ENCODE results near the gene DUSP1.
"Not testable (repeated sequence)": the region's sequence is repeated elsewhere in the genome, so short reads cannot be mapped to it uniquely, and the experiment has no call there.

The DUSP1 gene, protein sequence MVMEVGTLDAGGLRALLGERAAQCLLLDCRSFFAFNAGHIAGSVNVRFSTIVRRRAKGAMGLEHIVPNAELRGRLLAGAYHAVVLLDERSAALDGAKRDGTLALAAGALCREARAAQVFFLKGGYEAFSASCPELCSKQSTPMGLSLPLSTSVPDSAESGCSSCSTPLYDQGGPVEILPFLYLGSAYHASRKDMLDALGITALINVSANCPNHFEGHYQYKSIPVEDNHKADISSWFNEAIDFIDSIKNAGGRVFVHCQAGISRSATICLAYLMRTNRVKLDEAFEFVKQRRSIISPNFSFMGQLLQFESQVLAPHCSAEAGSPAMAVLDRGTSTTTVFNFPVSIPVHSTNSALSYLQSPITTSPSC

DNA sequence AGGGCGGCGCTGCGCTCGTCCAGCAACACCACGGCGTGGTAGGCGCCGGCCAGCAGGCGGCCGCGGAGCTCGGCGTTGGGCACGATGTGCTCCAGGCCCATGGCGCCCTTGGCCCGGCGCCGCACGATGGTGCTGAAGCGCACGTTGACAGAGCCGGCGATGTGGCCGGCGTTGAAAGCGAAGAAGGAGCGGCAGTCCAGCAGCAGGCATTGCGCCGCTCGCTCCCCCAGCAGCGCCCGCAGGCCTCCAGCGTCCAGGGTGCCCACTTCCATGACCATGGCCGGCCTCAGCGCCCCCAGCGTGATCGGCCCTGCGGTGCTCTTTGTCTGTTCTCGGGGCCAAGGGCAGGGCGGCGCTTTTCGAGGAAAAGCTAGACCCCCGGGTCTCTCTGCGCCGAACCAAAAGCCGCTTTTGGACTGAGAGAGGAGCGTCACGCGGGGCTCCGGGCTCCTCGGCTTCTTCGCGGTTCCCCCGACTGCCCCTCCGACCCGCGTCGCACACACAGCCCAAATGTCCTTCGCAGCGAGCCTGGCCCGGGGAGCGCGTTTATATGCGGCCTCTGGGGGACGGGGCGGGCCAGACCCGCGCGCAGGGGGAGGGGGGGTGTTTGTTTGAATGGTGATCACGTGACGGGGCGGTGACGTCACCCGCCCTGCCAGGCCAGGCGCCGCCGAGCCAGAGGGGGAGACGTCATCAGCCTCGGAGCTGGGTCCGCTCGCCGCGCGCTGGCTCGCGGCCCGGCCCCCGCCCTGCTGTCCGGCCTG, at the start of gene DUSP1:
Gene DUSP1 (minus strand): TSS at position 521 of the 764 bp plus-strand sequence. CDS start 243 bp downstream, at position 278.
- DNase-seq = peak; percentile 97 to 98

- DNase-seq = peak; percentile 62 to 71
Measured at GRCh38 chr5:172820046-172820767, 49.2 kb upstream of the DUSP1 start.

DNA sequence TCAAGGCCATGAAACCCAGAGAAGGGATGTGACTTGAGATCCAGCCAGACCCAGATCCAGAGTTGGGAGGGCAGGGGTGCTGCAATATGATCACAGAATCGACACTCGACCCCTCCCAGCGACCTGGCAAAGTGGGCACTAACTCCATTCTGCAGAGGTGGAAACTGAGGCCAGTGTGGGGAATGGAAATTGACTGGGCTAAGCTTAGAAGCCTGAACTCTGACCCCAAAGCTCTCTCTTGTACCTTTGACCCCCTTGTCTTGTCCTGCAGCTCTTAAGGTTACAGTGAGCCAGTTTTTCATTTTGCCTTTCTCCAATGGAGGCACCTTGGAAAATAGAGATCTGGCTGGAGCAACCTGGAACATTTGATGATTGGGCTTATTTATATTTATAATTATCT, 48.6 kb upstream of the DUSP1 start:
- DNase-seq = no peak

DNA sequence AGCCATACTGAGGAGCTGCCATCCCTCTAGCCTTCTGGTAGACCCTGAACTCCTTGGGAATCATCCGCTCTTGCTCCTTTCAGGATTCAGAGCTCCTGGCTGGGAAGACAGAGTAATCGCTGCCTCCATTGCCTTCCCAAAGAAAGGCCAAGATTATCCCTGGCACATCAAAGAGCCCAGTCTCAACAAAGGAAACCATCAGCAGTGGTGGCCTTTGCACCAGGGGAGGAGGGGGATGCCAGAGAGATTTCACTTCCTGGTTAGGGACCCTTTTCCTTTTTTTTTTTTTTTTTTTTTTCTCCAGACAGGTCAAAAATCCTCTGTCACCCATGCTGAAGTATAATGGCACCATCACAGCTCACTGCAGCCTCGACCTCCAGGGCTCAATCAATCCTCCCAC, 47.1 kb upstream of the DUSP1 start:
- no peak for DNase-seq

GRCh38 chr5:172817664-172818063, 46.7 kb upstream of the DUSP1 start:
- no peak for DNase-seq

DNA sequence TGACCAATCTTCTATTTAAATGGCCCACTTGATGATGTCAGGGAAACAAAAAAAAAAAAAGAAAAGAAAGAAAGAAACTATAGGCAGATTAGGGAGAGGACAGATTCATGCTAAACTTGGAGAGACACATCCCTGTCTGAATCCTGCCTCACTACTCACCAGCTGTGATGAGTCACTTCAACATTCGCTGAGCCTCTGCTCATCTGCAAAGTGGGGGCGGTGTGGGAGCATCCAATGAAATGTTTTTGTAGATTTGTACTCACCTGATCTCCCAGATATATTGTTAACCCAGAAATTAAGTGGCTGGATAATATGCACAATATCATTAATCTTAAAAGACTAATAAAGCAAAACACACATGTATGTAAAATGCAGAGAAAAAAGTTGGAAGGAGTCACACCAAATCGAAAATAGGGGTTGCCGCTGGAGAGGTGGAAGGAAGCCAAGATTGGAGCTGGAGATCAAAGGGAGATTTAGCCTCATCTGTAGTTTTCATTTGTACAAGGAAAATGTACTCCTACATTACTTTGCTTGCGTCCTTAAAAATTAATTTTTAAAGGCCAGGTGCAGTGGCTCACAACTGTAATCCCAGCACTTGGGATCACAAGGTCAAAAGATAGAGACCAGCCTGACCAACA, 46.0 kb upstream of the DUSP1 start:
- no peak for DNase-seq

- DNase-seq = no peak
Measured at GRCh38 chr5:172815631-172816030, 44.6 kb upstream of the DUSP1 start.

DNA sequence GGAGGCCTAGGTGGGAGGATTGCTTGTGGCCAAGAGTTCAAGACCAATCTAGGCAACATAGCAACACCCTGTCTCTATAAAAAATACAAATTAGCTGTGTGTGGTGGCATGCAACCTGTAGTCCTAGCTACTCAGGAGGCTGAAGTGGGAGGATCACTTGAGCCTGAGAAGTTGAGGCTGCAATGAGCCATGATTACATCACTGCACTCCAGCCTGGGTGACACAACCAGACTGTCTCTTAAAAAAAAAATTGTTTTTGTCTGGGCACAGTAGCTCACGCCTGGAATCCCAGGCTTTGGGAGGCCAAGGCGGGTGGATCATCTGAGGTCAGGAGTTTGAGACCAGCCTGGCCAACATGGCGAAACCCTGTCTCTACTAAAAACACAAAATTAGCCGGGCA, 40.0 kb upstream of the DUSP1 start:
- not testable (repeated sequence) for DNase-seq

GRCh38 chr5:172809774-172810173, 38.8 kb upstream of the DUSP1 start:
- DNase-seq = no peak

DNA sequence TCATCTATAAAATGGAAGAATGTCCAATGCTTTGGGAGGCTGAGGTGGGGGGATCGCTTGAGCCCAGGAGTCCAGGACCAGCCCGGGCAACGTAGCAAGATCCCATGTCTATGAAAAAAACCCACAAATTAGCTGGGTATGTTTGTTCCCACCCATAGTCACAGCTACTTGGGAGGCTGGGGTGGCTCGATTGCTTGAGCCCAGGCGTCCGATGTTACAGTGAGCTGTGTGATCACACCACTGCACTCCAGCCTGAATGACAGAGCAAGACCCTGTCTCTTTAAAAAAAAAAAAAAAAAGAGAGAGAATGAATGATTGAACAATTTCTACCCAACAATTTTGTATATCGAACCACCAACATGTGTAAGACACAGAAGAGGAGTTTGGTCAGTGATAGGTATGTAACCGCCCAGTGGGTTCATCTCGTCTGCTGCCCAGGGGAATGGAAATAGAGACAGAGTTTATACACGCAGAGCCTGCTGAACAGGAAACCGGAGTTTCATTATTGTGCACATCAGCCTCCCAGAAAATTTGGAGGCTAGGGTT, 36.8 kb upstream of the DUSP1 start:
- DNase-seq = no peak

DNA sequence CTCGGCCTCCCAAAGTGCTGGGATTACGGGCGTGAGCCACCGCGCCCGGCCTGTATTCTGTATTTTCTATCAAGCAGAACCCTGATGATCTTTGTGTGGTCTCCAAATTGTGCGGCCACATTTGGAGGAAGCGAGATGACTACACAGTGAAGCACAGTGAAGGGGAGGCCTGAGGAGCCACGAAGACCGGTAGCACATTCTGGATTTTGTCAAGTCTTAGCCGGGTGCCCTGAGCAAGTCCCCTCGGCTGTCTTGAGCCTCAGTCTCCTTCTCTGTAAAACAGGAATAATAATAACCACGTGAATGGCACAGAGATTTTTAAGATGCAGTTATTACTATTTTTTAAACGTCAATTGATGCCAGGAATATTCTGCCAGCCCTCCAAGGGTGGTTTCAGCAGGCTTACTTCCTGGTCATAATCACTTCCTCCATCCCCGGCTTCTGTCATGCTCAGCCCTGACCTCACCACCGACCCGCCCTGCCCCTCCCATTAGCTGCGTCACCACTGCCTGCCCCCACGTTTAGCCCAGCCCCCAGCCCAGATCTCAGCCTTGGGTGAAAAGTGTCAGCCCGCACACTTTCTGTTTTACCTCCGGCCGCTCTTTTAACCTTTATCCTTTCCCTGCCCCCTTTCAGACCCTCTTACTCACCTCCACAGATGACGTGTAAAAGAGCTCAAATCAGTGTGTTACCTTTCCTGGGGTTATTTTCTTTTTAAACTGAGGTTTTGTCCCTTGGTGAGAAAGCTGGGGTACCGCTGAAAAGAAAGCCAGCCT, 36.1 kb upstream of the DUSP1 start:
- peak; percentile 96 to 97 for DNase-seq

DNA sequence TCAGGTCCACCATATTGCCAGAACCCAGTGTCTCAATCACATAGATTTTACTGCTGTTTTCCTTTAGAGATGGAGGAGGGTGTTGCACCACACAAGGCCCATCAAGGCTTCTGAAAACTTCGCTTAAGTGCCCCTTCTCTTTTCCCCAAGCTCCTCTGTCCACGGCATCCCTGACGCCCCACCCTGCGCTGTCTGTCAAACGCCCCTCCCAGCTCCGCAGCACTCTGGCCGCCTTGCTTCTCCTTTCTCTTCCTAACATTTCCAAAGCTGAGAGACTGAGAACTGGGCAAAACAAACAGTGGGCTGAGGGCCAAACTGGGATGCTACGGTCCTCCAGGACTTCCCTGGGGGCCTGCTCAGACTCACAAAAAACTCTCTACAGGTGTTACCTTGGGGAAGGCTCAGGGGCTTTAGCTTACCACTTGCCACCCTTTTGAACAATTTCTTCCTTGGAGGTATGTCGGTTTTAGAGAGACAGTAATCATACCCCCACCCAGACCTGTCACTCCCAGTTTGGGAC, 34.8 kb upstream of the DUSP1 start:
- DNase-seq = no peak

GRCh38 chr5:172805018-172805683, 34.2 kb upstream of the DUSP1 start:
- DNase-seq = no peak

DNA sequence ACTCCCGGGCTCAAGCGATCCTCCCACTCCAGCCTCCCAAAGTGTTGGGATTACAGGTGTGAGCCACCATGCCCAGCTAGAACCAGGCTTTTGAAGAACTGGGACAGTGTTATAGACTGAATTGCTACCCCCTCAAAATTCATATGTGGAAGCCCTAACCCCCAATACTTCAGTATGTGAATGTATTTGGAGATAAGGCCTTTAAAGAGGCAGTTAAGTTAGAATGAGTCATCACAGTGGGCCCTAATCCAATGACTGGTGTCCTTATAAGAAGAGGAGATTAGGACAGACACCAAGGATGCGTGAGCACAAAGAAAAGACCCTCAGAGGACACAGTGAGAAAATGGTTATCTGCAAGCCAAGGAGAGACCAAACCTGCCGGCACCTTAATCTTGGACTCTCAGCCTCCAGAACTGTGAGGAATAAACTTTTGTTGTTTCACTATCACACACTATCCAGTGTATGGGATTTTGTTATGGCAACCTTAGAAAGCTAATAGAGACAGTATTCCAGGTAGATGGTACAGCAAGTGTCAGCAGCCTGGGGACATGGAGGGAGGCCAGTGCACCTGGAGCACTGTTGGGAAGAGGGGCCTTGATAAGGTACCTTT, 31.7 kb upstream of the DUSP1 start:
- no peak for DNase-seq

DNA sequence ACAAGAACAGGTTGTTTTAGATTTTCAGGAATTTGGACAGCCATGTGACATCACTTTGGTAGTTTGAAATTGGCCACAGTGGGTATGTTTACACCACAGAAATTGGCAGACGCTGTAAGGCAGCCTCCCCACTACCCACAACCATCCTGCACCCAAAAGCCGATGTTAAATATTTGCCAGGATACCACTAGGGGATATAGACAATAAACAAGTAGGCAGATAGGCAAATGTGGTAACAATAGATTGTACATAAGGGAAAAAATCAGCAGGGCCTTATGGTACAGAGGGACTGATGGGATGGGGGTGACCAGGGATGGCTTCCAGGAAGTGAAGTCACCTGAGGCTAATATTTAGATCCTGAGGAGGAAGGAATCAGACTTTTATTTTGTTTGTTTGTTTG, 31.1 kb upstream of the DUSP1 start:
- no peak for DNase-seq

GRCh38 chr5:172801179-172801671, 30.2 kb upstream of the DUSP1 start:
- DNase-seq = no peak

GRCh38 chr5:172800088-172800551, 29.1 kb upstream of the DUSP1 start:
- DNase-seq = no peak

GRCh38 chr5:172799416-172799815, 28.4 kb upstream of the DUSP1 start:
- no peak for DNase-seq

DNA sequence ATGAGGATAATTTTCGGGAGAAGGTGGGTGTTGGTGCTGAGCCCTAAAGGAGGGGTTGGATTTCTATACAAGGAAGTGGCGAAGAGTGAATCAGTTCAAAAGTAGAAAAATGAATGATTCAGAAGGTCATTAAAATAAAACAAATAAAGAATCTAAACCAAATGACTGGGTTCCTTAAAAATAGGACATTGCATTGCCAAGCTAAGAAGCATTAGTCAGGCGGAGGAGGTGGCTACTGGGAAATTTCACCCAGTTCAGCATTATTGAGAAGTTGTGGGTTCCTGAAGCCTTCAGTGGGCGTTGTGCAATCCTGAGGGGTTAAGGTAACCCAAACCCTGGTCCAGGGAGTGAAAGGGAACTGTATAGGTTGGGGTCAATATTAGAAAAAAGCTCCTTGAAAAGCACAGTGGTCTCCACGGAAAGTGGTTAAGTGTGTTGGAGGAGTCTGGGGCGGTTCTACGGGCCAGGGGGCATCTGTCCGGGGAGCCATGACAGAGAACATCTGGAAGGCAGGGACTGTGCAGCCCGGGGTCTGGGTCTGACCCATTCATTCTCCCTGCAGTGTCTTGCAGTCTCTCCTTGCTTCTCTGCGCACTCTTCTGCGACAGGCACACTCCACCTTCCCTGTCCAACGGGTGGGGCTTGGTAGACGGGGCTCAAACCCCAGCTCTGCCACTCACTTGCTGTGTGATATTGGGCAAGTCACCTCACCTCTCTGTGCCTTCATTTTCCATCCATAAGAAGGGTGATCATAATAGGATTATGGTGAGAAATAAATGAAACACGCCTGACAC, 27.6 kb upstream of the DUSP1 start:
- DNase-seq = no peak

Measured in activated T-cell treated with anti-CD3 and anti-CD28 coated beads, Interleukin-2, amount 50 U/mL, for 48 hours (primary cell).